GM12873 (cell line): ENCODE results near the gene RNU7-1.

Experiments
- CTCF ChIP-seq: IDR thresholded peaks from 2 replicates; pipeline ENCODE4 v1.5.1; 2012; ENCODE audit warnings: low read depth, mild to moderate bottlenecking, moderate library complexity, low read length, control low read depth; ENCODE audit not compliant: insufficient read depth; ENCODE audit errors: missing control alignments

Gene RNU7-1

GRCh38 chr12:6961695-6962284 is 18.2 kb downstream of the RNU7-1 start:
- TF ChIP-seq CTCF = peak; percentile 52

DNA sequence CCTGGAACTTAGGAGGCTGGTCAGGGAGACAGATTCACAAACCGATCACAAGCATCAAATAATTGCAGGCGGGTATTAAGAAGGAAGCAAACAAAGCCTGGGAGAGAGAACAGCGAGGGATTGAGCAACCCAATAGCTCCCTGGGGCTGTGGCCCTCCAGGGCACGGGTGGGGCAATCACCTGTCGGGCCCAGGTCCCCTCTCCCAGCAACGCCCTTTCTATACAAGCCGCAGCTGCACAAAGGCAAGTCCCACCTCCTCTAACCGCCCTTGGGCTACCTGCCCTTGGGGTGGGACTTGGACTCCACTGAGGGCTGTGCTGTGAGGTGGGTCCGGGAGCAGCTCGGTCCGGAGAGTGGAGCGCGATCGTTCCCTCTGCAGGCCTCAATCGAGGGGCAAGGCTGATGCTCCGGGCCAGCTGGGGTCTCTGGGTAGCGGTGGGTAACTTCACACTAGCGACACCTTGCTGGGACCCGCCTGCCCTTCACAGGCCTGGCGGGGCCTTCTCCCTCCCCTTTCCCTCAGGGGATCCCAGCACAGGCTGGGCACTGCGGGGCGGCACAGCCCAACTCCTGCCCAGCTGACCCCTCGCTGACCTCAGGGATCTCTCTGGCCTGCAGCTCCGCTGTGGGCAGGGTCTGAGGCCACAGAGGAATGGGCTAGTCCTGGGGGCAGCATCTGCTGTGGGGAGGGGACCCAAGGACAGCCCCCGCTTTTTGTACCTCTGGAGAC is 18.8 kb downstream of the RNU7-1 start:
- TF ChIP-seq CTCF = no peak

- no peak for TF ChIP-seq CTCF
Observed at GRCh38 chr12:6963016-6963731, 19.6 kb downstream of the RNU7-1 start.

DNA sequence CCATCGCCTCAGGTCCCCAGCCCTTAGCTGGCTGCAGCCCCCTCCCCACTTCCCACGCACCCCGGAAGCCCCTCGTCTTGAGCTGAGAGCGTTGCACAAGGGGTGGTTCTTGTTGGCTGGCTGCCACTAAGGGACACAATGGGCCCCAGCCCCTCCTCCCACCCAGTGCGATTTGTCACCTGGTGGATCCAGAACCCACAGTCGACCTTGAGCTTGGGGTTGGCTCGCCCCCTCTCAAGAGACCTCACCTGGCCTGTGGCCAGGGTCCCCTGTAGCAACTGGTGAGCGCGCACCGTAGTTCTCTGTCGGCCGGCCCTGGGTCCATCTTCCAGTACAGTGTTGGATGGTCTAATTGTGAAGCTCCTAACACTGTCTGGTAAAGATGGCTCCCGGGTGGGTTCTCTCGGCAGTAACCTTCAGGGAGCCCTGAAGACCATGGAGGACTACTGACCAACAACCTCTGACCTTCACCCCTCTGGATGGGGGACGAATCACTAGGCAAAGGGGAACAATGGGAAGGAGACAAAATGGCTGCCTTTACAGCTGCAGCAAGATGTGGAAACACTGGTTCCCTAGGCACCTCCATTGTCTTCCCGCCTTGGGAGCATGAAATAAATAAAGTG is 20.3 kb downstream of the RNU7-1 start:
- no peak for TF ChIP-seq CTCF

DNA sequence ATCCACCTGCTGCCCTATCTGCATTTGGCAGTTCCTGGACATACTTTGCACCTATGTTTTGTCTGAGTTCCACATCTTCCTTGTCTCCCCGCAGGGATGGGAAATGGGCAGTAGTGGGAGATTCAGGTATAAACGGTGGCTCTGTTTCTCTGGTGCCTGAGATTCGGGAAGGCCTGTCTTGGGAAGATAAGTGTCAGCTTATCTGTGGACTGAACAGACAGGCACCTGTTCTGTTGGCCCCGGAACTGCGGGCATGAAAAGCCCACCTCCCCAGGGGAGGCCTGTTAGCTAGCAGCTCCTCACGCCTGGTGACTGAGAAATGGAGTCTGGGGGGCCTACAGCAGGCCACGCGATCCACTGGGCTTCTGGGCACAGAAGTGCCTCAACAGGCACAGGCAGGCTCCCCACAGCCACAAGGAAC is 21.0 kb downstream of the RNU7-1 start:
- no peak for TF ChIP-seq CTCF

DNA sequence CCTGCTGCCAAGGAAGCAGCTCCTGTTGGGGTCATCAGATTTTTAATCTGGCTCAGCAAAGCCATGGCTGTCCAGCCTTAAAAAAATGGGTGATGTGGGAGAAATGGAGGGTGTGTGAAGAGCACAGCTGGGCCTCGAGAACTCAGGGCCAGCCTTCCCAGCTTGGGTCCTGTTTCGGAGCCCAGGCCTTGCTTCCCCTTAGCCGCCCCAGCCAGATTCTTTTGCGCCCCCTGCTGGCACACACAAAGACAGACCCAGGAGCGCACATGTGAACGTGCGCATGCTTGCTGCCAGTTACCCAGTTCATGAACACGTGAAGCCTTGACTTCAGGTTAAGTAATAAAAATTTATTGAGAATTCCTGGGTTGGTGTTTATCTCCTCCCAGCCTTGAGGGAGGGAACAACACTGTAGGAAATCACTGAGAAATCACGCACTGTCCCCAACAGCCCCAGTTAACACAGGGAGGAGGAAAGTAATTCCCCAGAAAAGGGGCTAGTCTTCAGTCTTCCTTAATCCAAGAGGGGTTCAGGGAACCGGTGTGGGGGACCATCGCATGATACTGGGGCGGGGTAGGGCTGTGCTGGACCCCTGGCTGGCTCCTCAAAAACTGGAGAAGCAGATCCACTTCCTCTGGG is 21.5 kb downstream of the RNU7-1 start:
- peak; percentile 90 for TF ChIP-seq CTCF
